ENCODE results near the gene PHLPP1. TPM values are rescaled to one million over a fixed set of nuclear protein-coding genes. Genes with fewer than 3 reads are reported as not detected.

The PHLPP1 gene
- total RNA-seq, 1 experiment from 2014 or later, result 14.7 TPM

- no peak overlapping the region for H3K4me2 ChIP-seq (ENCODE audit: low read length)
- no peak overlapping the region for H3K9ac ChIP-seq (ENCODE audit: low read length)
- H3K27me3 ChIP-seq (ENCODE audit: insufficient read depth, low read length), result no peaks in the 10 kb centered on the region
- intact Hi-C loops (cut with micrococcal nuclease), result no loop called here
- 0 out of 2 replicates have a peak, but pooled peaks cover 4% of the 10 kb centered on the region for H3K79me2 ChIP-seq (ENCODE audit: insufficient read depth, low read length)
- CTCF ChIA-PET, result no interaction called here
- POLR2A ChIA-PET, result no interaction called here
- no peak for TF ChIP-seq CEBPB (IDR thresholded peaks at IDR 0.05; ENCODE audit: low read depth)
- TF ChIP-seq MAX (IDR thresholded peaks at IDR 0.05), result no peak
- no peak for TF ChIP-seq SIN3A (IDR thresholded peaks at IDR 0.05; ENCODE audit: low read depth)
- TF ChIP-seq REST (IDR thresholded peaks at IDR 0.05; ENCODE audit: low read depth), result no peak
- TF ChIP-seq SP1 (IDR thresholded peaks at IDR 0.05; ENCODE audit: low read depth), result no peak
- TF ChIP-seq EZH2phosphoT487 (IDR thresholded peaks at IDR 0.05; ENCODE audit: borderline replicate concordance), result no peak
- no peak for TF ChIP-seq FOSL1 (IDR thresholded peaks at IDR 0.05; ENCODE audit: low read depth)
- no peak for TF ChIP-seq CTCF (IDR thresholded peaks at IDR 0.05 in 2 of 3, conservative IDR thresholded peaks at IDR 0.05 in 1 of 3; ENCODE audit: borderline replicate concordance in 1 of 3, insufficient read depth in 1 of 3, low read depth in 2 of 3, low read length in 2 of 3)
- TF ChIP-seq ZBTB33 (IDR thresholded peaks at IDR 0.05; ENCODE audit: extremely low read depth, insufficient replicate concordance, low read length), result no peak
- no peak for TF ChIP-seq ELF1 (IDR thresholded peaks at IDR 0.05; ENCODE audit: borderline replicate concordance, low read depth)
- TF ChIP-seq ZNF274 (IDR thresholded peaks at IDR 0.05; ENCODE audit: low read depth, low read length), result no peak
- TF ChIP-seq CBX3 (IDR thresholded peaks at IDR 0.05; ENCODE audit: low read depth), result no peak
- no peak for TF ChIP-seq POLR2AphosphoS5 (IDR thresholded peaks at IDR 0.05; ENCODE audit: low read depth, low read length)
- TF ChIP-seq ZFX (IDR thresholded peaks at IDR 0.05), result no peak
- TF ChIP-seq ATF3 (IDR thresholded peaks at IDR 0.05), result no peak
- TF ChIP-seq SRF (IDR thresholded peaks at IDR 0.05; ENCODE audit: low read depth), result no peak
- TF ChIP-seq RAD21 (IDR thresholded peaks at IDR 0.05; ENCODE audit: low read depth), result no peak
- TF ChIP-seq TCF7L2 (IDR thresholded peaks at IDR 0.05; ENCODE audit: borderline replicate concordance, extremely low read depth, insufficient read depth, insufficient read length), result no peak
- no peak for TF ChIP-seq YY1 (IDR thresholded peaks at IDR 0.05; ENCODE audit: extremely low read depth, insufficient replicate concordance, low read depth, low read length)
- H3K4me3 ChIP-seq (replicated peaks in 1 of 2; ENCODE audit: low read depth in 1 of 2, low read length in 2 of 2), result no peak overlapping the region
- no peak for ATAC-seq
- no peaks in the 10 kb centered on the region for H4K20me1 ChIP-seq (ENCODE audit: insufficient read depth)
- H3K9me2 ChIP-seq (ENCODE audit: insufficient read depth), result no peaks in the 10 kb centered on the region
- H3K27ac ChIP-seq (ENCODE audit: low read depth, low read length), result no peak overlapping the region
- H3K4me1 ChIP-seq (ENCODE audit: control insufficient read depth in 1 of 2, insufficient read depth in 2 of 2, low read length in 2 of 2), result peaks cover 7% of the 10 kb centered on the region in 2 experiments; a peak in 2 of 4 replicates
- no peaks in the 10 kb centered on the region for H3K36me3 ChIP-seq (ENCODE audit: control insufficient read depth in 1 of 2, insufficient read depth in 2 of 2, low read length in 2 of 2)
- no peaks in the 10 kb centered on the region for H3K9me3 ChIP-seq (ENCODE audit: control insufficient read depth in 1 of 2, insufficient read depth in 1 of 2, low read depth in 1 of 2, low read length in 2 of 2)
- BruUV-seq (replicated peaks), result no TSS peak
- RAD21 ChIA-PET (ENCODE audit: low non-redundant PET in 1 of 2, low total read pairs in 2 of 2, uncharacterized antibody in 2 of 2, unreplicated experiment in 2 of 2), result no interaction called here
- no peak overlapping the region for H2AFZ ChIP-seq (ENCODE audit: low read depth, low read length, poor library complexity, severe bottlenecking)
- no peak for DNase-seq (ENCODE audit: low read depth, low spot score)
Measured at GRCh38 chr18:62796216-62796621, 80.9 kb downstream of the PHLPP1 start.

Measured in HCT116 (cell line).